Colon (tissue), 2 donors: ENCODE data around the gene ERC1.
A peak's percentile ranks its signal among the peaks of the same experiment; 100 is the strongest.
"Not testable (repeated sequence)": the region's sequence is repeated elsewhere in the genome, so short reads cannot be mapped to it uniquely, and the experiment has no call there.

Experiments
- FAIRE-seq: peaks from 2 replicates; lab custom pipeline; 2012; peaks lifted over from hg19 to GRCh38; lab: Jason Lieb, UNC
- donor health status: control.
- donor health status: control.

The ERC1 gene

GRCh38 chr12:1325666-1326065, 334.6 kb downstream of the ERC1 start:
- FAIRE-seq, result no peak

- FAIRE-seq, result no peak
Observed at GRCh38 chr12:1326258-1326657, 335.2 kb downstream of the ERC1 start.

GRCh38 chr12:1328391-1328790, 337.4 kb downstream of the ERC1 start:
- FAIRE-seq, result no peak

GRCh38 chr12:1329784-1330476, 338.9 kb downstream of the ERC1 start:
- no peak for FAIRE-seq

- FAIRE-seq, result no peak
Observed at GRCh38 chr12:1330477-1330827, 339.4 kb downstream of the ERC1 start.

- FAIRE-seq, result no peak
Observed at GRCh38 chr12:1332327-1332726, 341.3 kb downstream of the ERC1 start.

- no peak for FAIRE-seq
Observed at GRCh38 chr12:1338483-1339177, 347.6 kb downstream of the ERC1 start.

- not testable (repeated sequence) for FAIRE-seq
Observed at GRCh38 chr12:1339178-1339541, 348.1 kb downstream of the ERC1 start.

GRCh38 chr12:1339618-1340319, 348.7 kb downstream of the ERC1 start:
- FAIRE-seq, result no peak

GRCh38 chr12:1341270-1341669, 350.2 kb downstream of the ERC1 start:
- FAIRE-seq, result not testable (repeated sequence)

GRCh38 chr12:1343422-1343821, 352.4 kb downstream of the ERC1 start:
- FAIRE-seq, result no peak

- no peak for FAIRE-seq
Observed at GRCh38 chr12:1344245-1344644, 353.2 kb downstream of the ERC1 start.

GRCh38 chr12:1346126-1346525, 355.1 kb downstream of the ERC1 start:
- FAIRE-seq, result no peak

GRCh38 chr12:1347294-1347693, 356.3 kb downstream of the ERC1 start:
- peak; percentile 79 for FAIRE-seq

- FAIRE-seq, result no peak
Observed at GRCh38 chr12:1348606-1349005, 357.6 kb downstream of the ERC1 start.

GRCh38 chr12:1350055-1350933, 359.3 kb downstream of the ERC1 start:
- no peak for FAIRE-seq

GRCh38 chr12:1350934-1351240, 359.9 kb downstream of the ERC1 start:
- no peak for FAIRE-seq

GRCh38 chr12:1351926-1352325, 360.9 kb downstream of the ERC1 start:
- FAIRE-seq, result no peak

GRCh38 chr12:1353451-1353850, 362.4 kb downstream of the ERC1 start:
- FAIRE-seq, result no peak

- no peak for FAIRE-seq
Observed at GRCh38 chr12:1355396-1355795, 364.4 kb downstream of the ERC1 start.

- FAIRE-seq, result not testable (repeated sequence)
Observed at GRCh38 chr12:1355871-1356270, 364.8 kb downstream of the ERC1 start.

- FAIRE-seq, result no peak
Observed at GRCh38 chr12:1356285-1356684, 365.3 kb downstream of the ERC1 start.

GRCh38 chr12:1357171-1357570, 366.1 kb downstream of the ERC1 start:
- FAIRE-seq, result no peak
